Measurements from ENCODE around the gene HNRNPA0.

- no peak for TF ChIP-seq POLR2A (IDR thresholded peaks at IDR 0.05)
- TF ChIP-seq CTCF (IDR thresholded peaks at IDR 0.05 in 8 of 11, conservative IDR thresholded peaks at IDR 0.05 in 3 of 11) = no peak
- no peak for TF ChIP-seq POLR2AphosphoS5 (IDR thresholded peaks at IDR 0.05)
Measured at GRCh38 chr5:137716337-137716736, 37.8 kb downstream of the HNRNPA0 start.

All from spleen (tissue), 7 donors.